IPS-20b (cell line): ENCODE data around the gene KDM3B.
"Not testable (repeated sequence)": the region's sequence is repeated elsewhere in the genome, so short reads cannot be mapped to it uniquely, and the experiment has no call there.

Source experiments
- H3K27ac ChIP-seq: one replicate; pipeline ENCODE4 v1.5.1; 2013; ENCODE audit warnings: low read length
- H3K27me3 ChIP-seq: 2 replicates; pipeline ENCODE4 v1.6.1; 2013; ENCODE audit warnings: mild to moderate bottlenecking, low read length, inconsistent platforms; ENCODE audit not compliant: insufficient read depth
- H3K36me3 ChIP-seq: 2 replicates; pipeline ENCODE4 v1.6.1; 2013; ENCODE audit warnings: low read depth, mild to moderate bottlenecking, inconsistent platforms, low read length, moderate library complexity; ENCODE audit not compliant: insufficient read depth
- H3K4me1 ChIP-seq: 2 replicates; pipeline ENCODE4 v1.6.1; 2013; ENCODE audit warnings: mild to moderate bottlenecking, control low read depth, inconsistent platforms, low read length, moderate library complexity; ENCODE audit not compliant: insufficient read depth
- H3K4me3 ChIP-seq: 2 replicates; pipeline ENCODE4 v1.5.1; 2013; ENCODE audit warnings: mild to moderate bottlenecking, low read length, inconsistent platforms
- H3K9ac ChIP-seq: 2 replicates; pipeline ENCODE4 v1.6.1; 2013; ENCODE audit warnings: low read depth, mild to moderate bottlenecking, inconsistent platforms, low read length, moderate library complexity
- H3K9me3 ChIP-seq: 2 replicates; pipeline ENCODE4 v1.6.1; 2013; ENCODE audit warnings: mild to moderate bottlenecking, low read depth, low read length, inconsistent platforms; ENCODE audit not compliant: insufficient read depth

Gene KDM3B

GRCh38 chr5:138371454-138371853 lies 19.0 kb downstream of the KDM3B start:
- H3K27me3 ChIP-seq, result no peaks in the 10 kb centered on the region
- H3K9ac ChIP-seq, result no peak overlapping the region
- H3K36me3 ChIP-seq, result peaks cover 27% of the 10 kb centered on the region
- H3K27ac ChIP-seq, result no peak overlapping the region
- H3K4me1 ChIP-seq, result no peaks in the 10 kb centered on the region
- H3K9me3 ChIP-seq, result no peaks in the 10 kb centered on the region
- H3K4me3 ChIP-seq, result no peak overlapping the region

- H3K4me3 ChIP-seq, result no peak overlapping the region
- H3K36me3 ChIP-seq, result peaks cover 35% of the 10 kb centered on the region
- H3K27ac ChIP-seq, result no peak overlapping the region
- H3K27me3 ChIP-seq, result no peaks in the 10 kb centered on the region
- no peaks in the 10 kb centered on the region for H3K4me1 ChIP-seq
- no peak overlapping the region for H3K9ac ChIP-seq
- H3K9me3 ChIP-seq, result no peaks in the 10 kb centered on the region
These were observed 19.7 kb downstream of the KDM3B start for GRCh38 chr5:138372225-138372624.

- Histone ChIP-seq H3K9ac (no peak overlapping the region), H3K4me3 (no peak overlapping the region), H3K4me1 (no peaks in the 10 kb centered on the region), H3K36me3 (peaks cover 39% of the 10 kb centered on the region), H3K9me3 (no peaks in the 10 kb centered on the region), H3K27ac (no peak overlapping the region), H3K27me3 (no peaks in the 10 kb centered on the region)
These were observed 20.2 kb downstream of the KDM3B start for GRCh38 chr5:138372653-138373052.

GRCh38 chr5:138382347-138382746 lies 29.9 kb downstream of the KDM3B start:
- Histone ChIP-seq H3K9ac (no peak overlapping the region), H3K4me1 (no peaks in the 10 kb centered on the region), H3K27me3 (no peaks in the 10 kb centered on the region), H3K4me3 (no peak overlapping the region), H3K27ac (no peak overlapping the region), H3K9me3 (no peaks in the 10 kb centered on the region), H3K36me3 (peaks cover 74% of the 10 kb centered on the region)

GRCh38 chr5:138385660-138386059 lies 33.2 kb downstream of the KDM3B start:
- Histone ChIP-seq H3K27me3 (no peaks in the 10 kb centered on the region), H3K4me1 (no peaks in the 10 kb centered on the region), H3K4me3 (no peak overlapping the region), H3K27ac (no peak overlapping the region), H3K9ac (no peak overlapping the region), H3K9me3 (no peaks in the 10 kb centered on the region), H3K36me3 (peaks cover 55% of the 10 kb centered on the region)

- H3K9me3 ChIP-seq, result no peaks in the 10 kb centered on the region
- H3K4me3 ChIP-seq, result no peak overlapping the region
- H3K27me3 ChIP-seq, result no peaks in the 10 kb centered on the region
- peaks cover 56% of the 10 kb centered on the region for H3K36me3 ChIP-seq
- no peak overlapping the region for H3K9ac ChIP-seq
- H3K4me1 ChIP-seq, result no peaks in the 10 kb centered on the region
- no peak overlapping the region for H3K27ac ChIP-seq
These were observed 33.8 kb downstream of the KDM3B start for GRCh38 chr5:138386290-138386689.

- Histone ChIP-seq H3K9ac (no peak overlapping the region), H3K27me3 (no peaks in the 10 kb centered on the region), H3K4me1 (no peaks in the 10 kb centered on the region), H3K9me3 (no peaks in the 10 kb centered on the region), H3K36me3 (peaks cover 69% of the 10 kb centered on the region), H3K4me3 (no peak overlapping the region), H3K27ac (no peak overlapping the region)
These were observed 36.8 kb downstream of the KDM3B start for GRCh38 chr5:138389332-138389731.

GRCh38 chr5:138389911-138390310 lies 37.4 kb downstream of the KDM3B start:
- H3K4me3 ChIP-seq, H3K4me1 ChIP-seq, H3K9ac ChIP-seq, H3K27me3 ChIP-seq, H3K27ac ChIP-seq, H3K9me3 ChIP-seq: not testable (repeated sequence)
- peaks cover 74% of the 10 kb centered on the region for H3K36me3 ChIP-seq

- Histone ChIP-seq H3K4me1 (no peaks in the 10 kb centered on the region), H3K4me3 (no peak overlapping the region), H3K27me3 (no peaks in the 10 kb centered on the region), H3K9ac (no peak overlapping the region), H3K36me3 (peaks cover 71% of the 10 kb centered on the region), H3K9me3 (no peaks in the 10 kb centered on the region), H3K27ac (no peak overlapping the region)
These were observed 39.4 kb downstream of the KDM3B start for GRCh38 chr5:138391859-138392386.

GRCh38 chr5:138402640-138403039 lies 50.2 kb downstream of the KDM3B start:
- H3K4me3 ChIP-seq, result no peak overlapping the region
- no peak overlapping the region for H3K27ac ChIP-seq
- H3K27me3 ChIP-seq, result no peaks in the 10 kb centered on the region
- no peaks in the 10 kb centered on the region for H3K4me1 ChIP-seq
- H3K9ac ChIP-seq, result no peak overlapping the region
- peaks cover 64% of the 10 kb centered on the region for H3K36me3 ChIP-seq
- no peaks in the 10 kb centered on the region for H3K9me3 ChIP-seq

GRCh38 chr5:138408023-138408422 lies 55.5 kb downstream of the KDM3B start:
- Histone ChIP-seq H3K36me3 (peaks cover 43% of the 10 kb centered on the region), H3K27ac (no peak overlapping the region), H3K27me3 (no peaks in the 10 kb centered on the region), H3K4me1 (no peaks in the 10 kb centered on the region), H3K4me3 (no peak overlapping the region), H3K9me3 (no peaks in the 10 kb centered on the region), H3K9ac (no peak overlapping the region)

GRCh38 chr5:138410996-138411640 lies 58.6 kb downstream of the KDM3B start:
- H3K27ac ChIP-seq, H3K4me1 ChIP-seq, H3K27me3 ChIP-seq, H3K9me3 ChIP-seq, H3K9ac ChIP-seq, H3K4me3 ChIP-seq: not testable (repeated sequence)
- H3K36me3 ChIP-seq, result peaks cover 55% of the 10 kb centered on the region
